GM12878 (cell line): ENCODE measurements around the gene OPN4. TPM values are rescaled to one million over a fixed set of nuclear protein-coding genes. Genes with fewer than 3 reads are reported as not detected.
A peak's percentile ranks its signal among the peaks of the same experiment; 100 is the strongest.
"Not testable (repeated sequence)": the region's sequence is repeated elsewhere in the genome, so short reads cannot be mapped to it uniquely, and the experiment has no call there.

Source experiments
- ATAC-seq: fragments of 200-7000 bp; cut with Tn5 transposase; 3 replicates; pipeline ENCODE4 v1.9.1; 2020; ENCODE audit warnings: mild to moderate bottlenecking, moderate library complexity
- BruUV-seq: library from RNA; stranded (reverse); fragments of 400-500 nt; replicated peaks from 2 replicates; lab custom pipeline; 2021; lab: Mats Ljungman, UMichigan
- CTCF ChIA-PET: fragments of 300-600 bp; sonication (Branson Sonifier 250); formaldehyde crosslinking; extraction: SDS; loops from one replicate; lab custom pipeline; 2021; ENCODE audit warnings: inconsistent platforms; lab: Yijun Ruan, JAX
- POLR2A ChIA-PET: fragments of 350-600 bp; formaldehyde crosslinking; extraction: SDS; loops from one replicate; lab custom pipeline; 2021; ENCODE audit warnings: inconsistent platforms; lab: Charles Lee
- RAD21 ChIA-PET: fragments of 300-600 bp; sonication (Branson Sonifier 250); formaldehyde crosslinking; loops from one replicate; lab custom pipeline; 2023; ENCODE audit warnings: antibody characterized with exemption; ENCODE audit not compliant: unreplicated experiment; lab: Charles Lee
- SMC1A ChIA-PET: fragments of 300-600 bp; sonication (Branson Sonifier 250); formaldehyde crosslinking; loops from one replicate; lab custom pipeline; 2023; ENCODE audit not compliant: unreplicated experiment, uncharacterized antibody; lab: Charles Lee
- DNase-seq: peaks from one replicate; pipeline ENCODE4 v3.0.0-alpha.2; 2011; ENCODE audit warnings: low read depth, low spot score
- FAIRE-seq: peaks from 3 replicates; lab custom pipeline; 2011; peaks lifted over from hg19 to GRCh38; lab: Jason Lieb, UNC
- H2AFZ ChIP-seq: 2 replicates; pipeline ENCODE4 v1.6.0; 2011; ENCODE audit warnings: low read depth, low read length, control low read depth; ENCODE audit not compliant: control insufficient read depth
- H3K27ac ChIP-seq: 2 replicates; pipeline ENCODE4 v1.5.1; 2011; ENCODE audit warnings: control low read depth; ENCODE audit not compliant: control insufficient read depth, insufficient read depth
- H3K27me3 ChIP-seq, 2 experiments: replicated peaks in 1 of 2; 2 replicates each; pipeline versions ENCODE4 v1.6.0 to v1.6.1; 2011; ENCODE audit warnings: low read length in 1 of 2; ENCODE audit not compliant: control insufficient read depth in 2 of 2, insufficient read depth in 2 of 2
- H3K36me3 ChIP-seq, 2 experiments: 2 replicates each; pipeline ENCODE4 v1.5.1; 2011; ENCODE audit warnings: low read length in 1 of 2; ENCODE audit not compliant: control insufficient read depth in 2 of 2, insufficient read depth in 2 of 2
- H3K4me1 ChIP-seq: 2 replicates; pipeline ENCODE4 v1.6.1; 2011; ENCODE audit warnings: mild to moderate bottlenecking, low read length, moderate library complexity, mixed read lengths; ENCODE audit not compliant: control insufficient read depth, insufficient read depth
- H3K4me2 ChIP-seq: 2 replicates; pipeline ENCODE4 v1.6.0; 2011; ENCODE audit warnings: control low read depth; ENCODE audit not compliant: control insufficient read depth, insufficient read depth
- H3K4me3 ChIP-seq: fragments of 200-600 bp; sonication (generic); 2 replicates; pipeline ENCODE4 v1.5.1; 2016
- H3K79me2 ChIP-seq: 2 replicates; pipeline ENCODE4 v1.6.0; 2011; ENCODE audit warnings: low read length; ENCODE audit not compliant: control insufficient read depth, insufficient read depth
- H3K9ac ChIP-seq: 2 replicates; pipeline ENCODE4 v1.8.0; 2011; ENCODE audit warnings: low read length, control low read depth, mixed read lengths; ENCODE audit not compliant: control insufficient read depth, insufficient read depth
- H3K9me3 ChIP-seq: replicated peaks from 3 replicates; pipeline ENCODE4 v1.5.1; 2011; ENCODE audit warnings: mild to moderate bottlenecking, low read length; ENCODE audit not compliant: control insufficient read depth, insufficient read depth
- H4K20me1 ChIP-seq: 2 replicates; pipeline ENCODE4 v1.6.0; 2011; ENCODE audit not compliant: control insufficient read depth, insufficient read depth
- CREB1 ChIP-seq: IDR thresholded peaks from 2 replicates; pipeline ENCODE4 v1.6.1; 2012; ENCODE audit warnings: low read depth, mild to moderate bottlenecking, inconsistent platforms
- NFYB ChIP-seq: IDR thresholded peaks from 2 replicates; pipeline ENCODE4 v1.6.1; 2011; ENCODE audit warnings: low read depth, mild to moderate bottlenecking, low read length, improper control_type of control experiment, moderate library complexity; ENCODE audit not compliant: insufficient read depth
- RAD51 ChIP-seq: fragments of 450-650 bp; IDR thresholded peaks from 2 replicates; pipeline ENCODE4 v1.6.1; 2016; ENCODE audit warnings: moderate library complexity, mild to moderate bottlenecking, inconsistent platforms
- REST ChIP-seq: IDR thresholded peaks from 2 replicates; pipeline ENCODE4 v1.6.1; 2012; ENCODE audit warnings: mild to moderate bottlenecking, low read depth, low read length
- SPI1 ChIP-seq: IDR thresholded peaks from 2 replicates; pipeline ENCODE4 v1.6.1; 2011; ENCODE audit warnings: low read depth, mild to moderate bottlenecking, low read length, moderate library complexity, borderline replicate concordance; ENCODE audit not compliant: insufficient read depth
- USF1 ChIP-seq: IDR thresholded peaks from 2 replicates; pipeline ENCODE4 v1.6.1; 2011; ENCODE audit warnings: borderline replicate concordance, low read depth, mild to moderate bottlenecking, moderate library complexity, mixed read lengths, low read length; ENCODE audit not compliant: insufficient read depth; ENCODE audit errors: extremely low read length
- WGBS: methylation state at CpG from one replicate; pipeline ENCODE4 v1.1.6; 2016; ENCODE audit warnings: low lambda C conversion rate; ENCODE audit not compliant: insufficient replicate concordance, insufficient coverage; ENCODE audit errors: missing lambda C conversion rate; 5-methylcytosine and 5-hydroxymethylcytosine counted together
- in situ Hi-C: fragments of 300-500 bp; cut with MboI; formaldehyde crosslinking; loops from 9 replicates; pipeline ENCODE4 v1.14.3; 2018; ENCODE audit warnings: mixed read lengths
- intact Hi-C: fragments of 100-400 bp; cut with micrococcal nuclease; formaldehyde crosslinking; loops from one replicate; pipeline ENCODE4 v1.14.2; 2022; ENCODE audit not compliant: unreplicated experiment
- polyA plus RNA-seq, 11 experiments: library from polyadenylated mRNA; depleted of rRNA in 4 of 11; unstranded in 6 of 11; stranded (reverse) in 5 of 11; fragments of >200 nt; fragmentation: Nextera tagmentation in 4 of 11; fragmentation: Illumina TruSeq in 1 of 11; extraction: Ambion mirVana in 4 of 11; extraction: Trizol in 1 of 11; gene quantifications; 1 replicate in 1 of 11; 2 replicates in 10 of 11; pipeline versions ENCODE4 v1.2.1 to v1.2.3, GENCODE V29; 2011 to 2016; ENCODE audit warnings: inconsistent platforms in 2 of 11, missing spikeins in 2 of 11, low read depth in 1 of 11
- total RNA-seq, 4 experiments: library from RNA; depleted of rRNA in 3 of 4; stranded (reverse); fragments of >200 nt in 3 of 4; fragmentation: Illumina TruSeq in 1 of 4; extraction: Trizol in 1 of 4; gene quantifications; 2 replicates each; pipeline versions ENCODE4 v1.2.1 to v1.2.3, GENCODE V29; 2013 to 2021

The OPN4 gene
- total and polyA plus RNA-seq, 10 of the 15 experiments (the other 5 are each of a cell fraction or from before 2014, with no cell fraction given): not detected

GRCh38 chr10:86614853-86615252, 39.5 kb upstream of the OPN4 start:
- FAIRE-seq (no peak), ATAC-seq (0 out of 3 replicates have a peak, but pooled peaks have one; percentile 24), DNase-seq (no peak)
- Histone ChIP-seq H3K9ac (no peak overlapping the region), H3K4me1 (no peaks in the 10 kb centered on the region), H3K79me2 (no peaks in the 10 kb centered on the region), H3K9me3 (no peaks in the 10 kb centered on the region), H3K4me2 (no peak overlapping the region), H2AFZ (no peak overlapping the region; the same call in 1 of the 2 replicates), H3K36me3 (no peaks in the 10 kb centered on the region), H3K27me3 (no peaks in the 10 kb centered on the region), H3K27ac (no peak overlapping the region), H4K20me1 (no peaks in the 10 kb centered on the region), H3K4me3 (no peak overlapping the region)
- intact Hi-C loops: no loop called here
- ChIA-PET SMC1A (no interaction called here), RAD21 (no interaction called here), CTCF (no interaction called here), POLR2A (no interaction called here)
- 26% methylated on average over 4 of the region's 4 CpGs for WGBS
- 0 out of 2 replicates have a peak, but pooled peaks have one; percentile 15 for TF ChIP-seq RAD51
- 0 out of 2 replicates have a peak, but pooled peaks have one; percentile 9 for TF ChIP-seq NFYB
- peak; percentile 17; the same call in 1 of the 2 replicates for TF ChIP-seq SPI1
- no peak for TF ChIP-seq REST
- TF ChIP-seq USF1: peak; percentile 19
- no peak for TF ChIP-seq CREB1
- no TSS peak for BruUV-seq
- in situ Hi-C loops: no loop called here

- H3K79me2 ChIP-seq, intact Hi-C loops, FAIRE-seq, DNase-seq, in situ Hi-C loops, POLR2A ChIA-PET, H3K27ac ChIP-seq, H3K9me3 ChIP-seq, H2AFZ ChIP-seq, RAD21 ChIA-PET, ATAC-seq, H3K9ac ChIP-seq, H3K36me3 ChIP-seq, BruUV-seq, H3K4me2 ChIP-seq, H3K4me1 ChIP-seq, H4K20me1 ChIP-seq, SMC1A ChIA-PET, H3K4me3 ChIP-seq, CTCF ChIA-PET, H3K27me3 ChIP-seq: not testable (repeated sequence)
- 68% methylated on average over 2 of the region's 2 CpGs for WGBS
Measured at GRCh38 chr10:86617278-86617677, 37.1 kb upstream of the OPN4 start.
